Measurements from ENCODE around the gene DNAJC27. TPM values are rescaled to one million over a fixed set of nuclear protein-coding genes. Genes with fewer than 3 reads are reported as not detected.

DNAJC27 gene
- 1.8 to 2.6 TPM (median 2.1 TPM) in 5 replicates for total RNA-seq (2022; extraction: Qiagen RNA extraction)

GRCh38 chr2:24971536-24972314 lies at the start of gene DNAJC27:
DNAJC27 (minus strand) TSS chr2:24971955; CDS start chr2:24971904, 51 bp downstream.

GRCh38 chr2:24920098-24920808 lies 51.5 kb downstream of the DNAJC27 start, which contains the start of gene ADCY3:
ADCY3 (minus strand) TSS chr2:24920237; CDS start chr2:24918987, 1,250 bp downstream.

Other genes with a start within 250 kb of the DNAJC27 start
- gene PTRHD1, start 178.6 kb downstream of the DNAJC27 start, total RNA-seq (2022; extraction: Qiagen RNA extraction): 48.5 to 66.6 TPM (median 61.7 TPM) in 5 replicates
- 44.3 to 57.3 TPM (median 48.0 TPM) in 5 replicates for gene CENPO, start 178.5 kb downstream of the DNAJC27 start, total RNA-seq (2022; extraction: Qiagen RNA extraction)
- 74.3 to 82.6 TPM (median 80.4 TPM) in 5 replicates for gene ADCY3, start 51.7 kb downstream of the DNAJC27 start, total RNA-seq (2022; extraction: Qiagen RNA extraction)
- 7.7 to 10.1 TPM (median 8.0 TPM) in 5 replicates for gene EFR3B, start 70.1 kb upstream of the DNAJC27 start, total RNA-seq (2022; extraction: Qiagen RNA extraction)
- 0.06 TPM in 1 of 5 replicates, not detected in the others for gene POMC, start 196.6 kb upstream of the DNAJC27 start, total RNA-seq (2022; extraction: Qiagen RNA extraction)

Data from A549 treated with AZD2906 at 1 μM for 4 hours (cell line).